Suppressor macrophage treated with lipopolysaccharide for 1 hour (primary cell): ENCODE measurements around the gene RPP25L.
"Not testable (repeated sequence)": the region's sequence is repeated elsewhere in the genome, so short reads cannot be mapped to it uniquely, and the experiment has no call there.

Experiments
- DNase-seq, 3 donors: peaks; one replicate each; pipeline ENCODE4 v3.0.0-alpha.2; 2020 to 2022

RPP25L gene

GRCh38 chr9:34611811-34612787 lies at the start of gene RPP25L:
TSS of gene RPP25L (minus strand) at chr9:34612097. CDS start at chr9:34611296, 801 bp downstream.
- peak; percentile 94 to 99 (median 98) for DNase-seq

- no peak for DNase-seq
Observed at GRCh38 chr9:34659592-34660253, 47.8 kb upstream of the RPP25L start.

GRCh38 chr9:34658461-34658860 lies 46.6 kb upstream of the RPP25L start:
- no peak for DNase-seq

GRCh38 chr9:34656992-34657391 lies 45.1 kb upstream of the RPP25L start:
- DNase-seq: no peak

GRCh38 chr9:34655394-34655793 lies 43.5 kb upstream of the RPP25L start:
- no peak for DNase-seq

- DNase-seq: no peak
Observed at GRCh38 chr9:34654323-34655051, 42.6 kb upstream of the RPP25L start.

GRCh38 chr9:34653151-34654072 lies 41.5 kb upstream of the RPP25L start:
- DNase-seq: no peak

GRCh38 chr9:34652602-34653000 lies 40.7 kb upstream of the RPP25L start:
- no peak for DNase-seq

- peak; percentile 71 to 79 (median 76) for DNase-seq
Observed at GRCh38 chr9:34651876-34652601, 40.1 kb upstream of the RPP25L start, which contains the start of gene IL11RA. TSS of gene IL11RA (plus strand) at chr9:34652185. CDS start at chr9:34655218, 3,033 bp downstream.

GRCh38 chr9:34651321-34651720 lies 39.4 kb upstream of the RPP25L start:
- DNase-seq: peak; percentile 54 to 73 (median 67)

GRCh38 chr9:34650816-34651215 lies 38.9 kb upstream of the RPP25L start:
- no peak for DNase-seq

GRCh38 chr9:34648673-34649072 lies 36.8 kb upstream of the RPP25L start:
- no peak for DNase-seq

GRCh38 chr9:34647651-34648050 lies 35.8 kb upstream of the RPP25L start:
- DNase-seq: no peak

GRCh38 chr9:34647084-34647403 lies 35.1 kb upstream of the RPP25L start:
- DNase-seq: peak in 2 of 3 donors; percentile 30 to 32

- peak; percentile 90 to 95 (median 92) for DNase-seq
Observed at GRCh38 chr9:34646211-34647083, 34.5 kb upstream of the RPP25L start, which contains the start of gene GALT. TSS of gene GALT (plus strand) at chr9:34646675. CDS start at chr9:34646705, 30 bp downstream.

- no peak for DNase-seq
Observed at GRCh38 chr9:34644766-34645314, 32.9 kb upstream of the RPP25L start.

- no peak for DNase-seq
Observed at GRCh38 chr9:34642679-34643078, 30.8 kb upstream of the RPP25L start.

GRCh38 chr9:34639322-34639721 lies 27.4 kb upstream of the RPP25L start:
- DNase-seq: not testable (repeated sequence)

GRCh38 chr9:34638138-34638445 lies 26.2 kb upstream of the RPP25L start:
- no peak for DNase-seq
